ENCODE results near the gene SLC6A16. TPM values are rescaled to one million over a fixed set of nuclear protein-coding genes. Genes with fewer than 3 reads are reported as not detected.
"Not testable (repeated sequence)": the region's sequence is repeated elsewhere in the genome, so short reads cannot be mapped to it uniquely, and the experiment has no call there.

Gene SLC6A16
- total RNA-seq = 1 to 10 TPM; 4.8 to 5.7 TPM

DNA sequence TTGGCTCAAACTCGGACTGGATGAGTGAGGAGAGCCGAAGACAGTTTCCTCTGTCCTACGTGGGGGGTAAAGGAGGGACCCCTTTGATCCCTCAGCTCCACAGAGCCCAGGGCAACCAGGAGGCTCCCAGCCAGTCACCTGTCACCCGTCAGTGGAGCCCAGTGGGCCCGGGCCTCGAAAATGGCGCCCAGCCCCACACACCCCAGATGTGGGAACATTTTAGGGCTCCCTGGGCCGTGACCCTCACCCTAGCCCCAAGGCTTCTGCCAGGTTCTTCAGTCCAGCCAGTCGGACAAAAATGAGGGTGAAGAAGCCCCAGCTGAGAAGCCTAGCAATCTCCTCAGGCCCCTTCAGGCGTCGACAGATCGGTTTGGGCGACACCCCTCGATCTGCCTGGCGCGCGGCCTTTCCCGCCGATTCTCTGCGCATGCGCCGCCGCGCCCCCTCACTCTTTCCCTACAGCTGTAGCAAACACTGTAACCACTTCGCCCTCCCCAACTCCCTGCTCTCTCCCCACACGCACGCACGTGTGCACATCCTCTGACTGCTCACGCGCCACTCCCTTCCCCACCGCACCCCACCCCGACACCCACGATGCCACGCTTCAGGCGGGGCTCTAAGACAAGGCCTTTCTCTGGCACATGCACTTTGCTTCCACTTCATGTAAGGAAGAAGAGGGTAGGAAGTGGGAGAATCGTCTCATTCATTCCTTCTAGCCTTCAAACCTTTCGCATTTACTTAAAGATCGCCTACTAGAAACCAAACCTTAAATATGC lies at the start of gene SLC6A16:
SLC6A16 (minus strand) TSS at position 391 of the 776 bp plus-strand sequence. CDS start 13,844 bp downstream, outside the sequence.
- Mint-ChIP-seq H3K4me3 (no peak within 1 kb of the TSS), H3K36me3 (ENCODE audit: low read depth) (peaks cover 47% of the 10 kb centered on the region), H3K27ac (no peak within 1 kb of the TSS), H3K27me3 (no peaks in the 10 kb centered on the region), H3K9me3 (no peaks in the 10 kb centered on the region), H3K4me1 (peaks cover 28% of the 10 kb centered on the region)
- CTCF ChIA-PET = interaction anchor here (0.5 to 1.2 kb wide), 3 partner anchors 10 to 47 kb away, joined by 3 to 5 read pairs (median 3); no protein-coding TSS in a partner anchor
- DNase-seq = no peak
- POLR2A ChIA-PET = no interaction called here

GRCh38 chr19:49373174-49373573 lies 48.2 kb upstream of the SLC6A16 start:
- POLR2A ChIA-PET; DNase-seq; H3K4me1 Mint-ChIP-seq; H3K27me3 Mint-ChIP-seq; H3K36me3 Mint-ChIP-seq (ENCODE audit: low read depth); H3K4me3 Mint-ChIP-seq; H3K27ac Mint-ChIP-seq: not testable (repeated sequence)
- H3K9me3 Mint-ChIP-seq = peaks cover 14% of the 10 kb centered on the region
- CTCF ChIA-PET = interaction anchor here (0.9 kb wide), 1 partner anchor 47 kb away, joined by 3 read pairs; no protein-coding TSS in a partner anchor

DNA sequence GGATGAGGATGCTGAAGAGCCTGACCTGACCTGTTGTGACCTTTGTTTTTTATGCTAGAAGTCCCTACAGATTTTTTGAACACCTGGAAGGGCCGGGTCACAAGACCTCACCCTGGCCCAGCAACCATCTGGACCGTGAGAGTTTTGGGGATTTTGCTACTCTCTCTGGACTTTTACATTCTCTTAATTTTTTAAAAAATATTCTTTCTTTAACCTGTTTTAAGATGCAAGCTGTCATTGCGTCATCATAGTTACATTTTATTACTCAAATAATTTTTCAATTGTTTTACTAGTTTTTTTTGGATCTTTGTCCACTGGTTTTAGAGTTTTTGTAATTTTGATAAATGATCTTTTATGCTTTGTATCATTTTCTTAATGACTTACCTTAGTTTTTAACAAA lies 46.2 kb upstream of the SLC6A16 start:
- POLR2A ChIA-PET = no interaction called here
- CTCF ChIA-PET = no interaction called here
- no peak overlapping the region for H3K4me3 Mint-ChIP-seq
- H3K27me3 Mint-ChIP-seq = peaks cover 5% of the 10 kb centered on the region
- no peaks in the 10 kb centered on the region for H3K36me3 Mint-ChIP-seq (ENCODE audit: low read depth)
- peaks cover 14% of the 10 kb centered on the region for H3K9me3 Mint-ChIP-seq
- DNase-seq = no peak
- no peaks in the 10 kb centered on the region for H3K4me1 Mint-ChIP-seq
- H3K27ac Mint-ChIP-seq = no peak overlapping the region

DNA sequence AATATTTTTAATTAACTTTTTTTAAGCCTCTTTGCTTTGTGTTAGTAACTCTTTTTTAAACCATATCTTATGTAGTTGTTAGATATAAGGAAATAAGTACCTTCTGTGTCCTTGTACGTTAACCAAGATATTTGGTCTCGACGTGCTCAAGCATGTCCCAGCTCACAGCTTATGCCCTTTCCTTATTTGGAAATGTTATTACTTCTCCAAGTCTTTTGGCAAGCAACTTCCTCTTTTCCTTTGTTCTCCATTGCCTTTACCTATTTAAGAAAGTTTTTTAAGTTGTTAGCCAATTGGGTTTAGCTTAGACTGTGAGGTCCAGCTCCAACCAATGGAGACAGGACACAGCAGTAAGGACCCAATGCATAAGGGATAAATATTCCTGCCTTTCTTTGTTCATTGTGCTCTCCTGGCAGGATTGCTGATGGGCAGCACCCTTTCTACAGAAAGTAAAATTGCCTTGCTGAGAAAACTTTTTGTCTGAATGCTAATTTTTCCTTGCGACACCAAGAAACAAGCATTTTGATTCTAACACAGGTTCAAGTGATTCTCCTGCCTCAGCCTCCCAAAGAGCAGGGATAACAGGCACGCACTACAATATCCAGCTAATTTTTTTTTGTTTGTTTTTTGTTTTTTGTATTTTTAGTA lies 43.8 kb upstream of the SLC6A16 start:
- DNase-seq = no peak
- Mint-ChIP-seq H3K27me3 (peaks cover 16% of the 10 kb centered on the region), H3K36me3 (ENCODE audit: low read depth) (no peaks in the 10 kb centered on the region), H3K9me3 (peaks cover 14% of the 10 kb centered on the region), H3K4me1 (no peaks in the 10 kb centered on the region), H3K4me3 (no peak overlapping the region), H3K27ac (no peak overlapping the region)
- POLR2A ChIA-PET = no interaction called here
- CTCF ChIA-PET = interaction anchor here (2.1 kb wide), 1 partner anchor 23 kb away, joined by 4 read pairs; no protein-coding TSS in a partner anchor

DNA sequence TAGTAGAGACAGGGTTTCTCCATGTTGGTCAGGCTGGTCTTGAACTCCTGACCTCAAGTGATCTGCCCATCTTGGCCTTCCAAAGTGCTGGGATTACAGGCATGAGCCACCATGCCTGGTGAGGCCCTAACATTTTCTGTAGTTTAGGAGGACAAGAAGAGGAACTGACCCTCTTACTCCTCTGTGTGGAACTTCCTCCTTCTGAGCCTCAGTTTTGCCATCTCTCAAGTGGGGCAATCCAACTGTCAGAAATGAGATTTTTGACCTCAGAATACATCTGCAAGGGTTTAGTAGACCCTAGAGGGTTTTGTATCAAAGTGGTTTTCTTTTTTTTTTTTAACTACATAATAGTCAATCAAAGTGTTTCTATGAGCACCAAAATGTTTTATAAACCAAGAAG lies 41.1 kb upstream of the SLC6A16 start:
- Mint-ChIP-seq H3K27me3 (peaks cover 23% of the 10 kb centered on the region), H3K27ac (no peak overlapping the region), H3K9me3 (peaks cover 14% of the 10 kb centered on the region), H3K4me3 (no peak overlapping the region), H3K4me1 (peaks cover 8% of the 10 kb centered on the region), H3K36me3 (ENCODE audit: low read depth) (no peaks in the 10 kb centered on the region)
- no peak for DNase-seq
- POLR2A ChIA-PET = no interaction called here
- CTCF ChIA-PET = interaction anchor here (0.9 kb wide), 1 partner anchor 104 kb away, joined by 3 read pairs; no protein-coding TSS in a partner anchor

- Mint-ChIP-seq H3K9me3 (peaks cover 4% of the 10 kb centered on the region), H3K36me3 (ENCODE audit: low read depth) (no peaks in the 10 kb centered on the region), H3K4me3 (no peak overlapping the region), H3K27me3 (peaks cover 35% of the 10 kb centered on the region), H3K27ac (no peak overlapping the region), H3K4me1 (peaks cover 10% of the 10 kb centered on the region)
- ChIA-PET POLR2A (no interaction called here), CTCF (interaction anchor here (0.6 kb wide), 1 partner anchor 115 kb away, joined by 3 read pairs; no protein-coding TSS in a partner anchor)
- DNase-seq = no peak
These were observed 39.2 kb upstream of the SLC6A16 start for GRCh38 chr19:49364083-49364737.

- no peaks in the 10 kb centered on the region for H3K9me3 Mint-ChIP-seq
- CTCF ChIA-PET = interaction anchor here (0.6 kb wide), 1 partner anchor 516 kb away, joined by 4 read pairs; no protein-coding TSS in a partner anchor
- peaks cover 37% of the 10 kb centered on the region for H3K27me3 Mint-ChIP-seq
- DNase-seq = peak; percentile 77
- H3K27ac Mint-ChIP-seq = no peak within 1 kb of the TSS
- H3K4me3 Mint-ChIP-seq = no peak within 1 kb of the TSS
- POLR2A ChIA-PET = no interaction called here
- no peaks in the 10 kb centered on the region for H3K36me3 Mint-ChIP-seq (ENCODE audit: low read depth)
- H3K4me1 Mint-ChIP-seq = peaks cover 10% of the 10 kb centered on the region
These were observed 38.5 kb upstream of the SLC6A16 start, which contains the start of gene DKKL1 for GRCh38 chr19:49363268-49364082. DKKL1 (plus strand) TSS chr19:49363877; CDS start chr19:49363999, 122 bp downstream.

- CTCF ChIA-PET = interaction anchor here (0.6 kb wide), 1 partner anchor 517 kb away, joined by 4 read pairs; no protein-coding TSS in a partner anchor
- Mint-ChIP-seq H3K4me1 (peaks cover 10% of the 10 kb centered on the region), H3K9me3 (no peaks in the 10 kb centered on the region), H3K36me3 (ENCODE audit: low read depth) (no peaks in the 10 kb centered on the region), H3K4me3 (no peak overlapping the region), H3K27me3 (peaks cover 37% of the 10 kb centered on the region), H3K27ac (no peak overlapping the region)
- no peak for DNase-seq
- POLR2A ChIA-PET = no interaction called here
These were observed 37.9 kb upstream of the SLC6A16 start for GRCh38 chr19:49362929-49363267.

GRCh38 chr19:49362048-49362928 lies 37.3 kb upstream of the SLC6A16 start, which contains the start of gene TEAD2:
TEAD2 (minus strand) TSS chr19:49362416; CDS start chr19:49360075, 2,341 bp downstream.
- Mint-ChIP-seq H3K27me3 (peaks cover 37% of the 10 kb centered on the region), H3K4me1 (peaks cover 10% of the 10 kb centered on the region), H3K4me3 (no peak within 1 kb of the TSS), H3K9me3 (no peaks in the 10 kb centered on the region), H3K36me3 (ENCODE audit: low read depth) (no peaks in the 10 kb centered on the region), H3K27ac (no peak within 1 kb of the TSS)
- POLR2A ChIA-PET = no interaction called here
- DNase-seq = no peak
- CTCF ChIA-PET = interaction anchor here (0.6 to 1.1 kb wide), 2 partner anchors 29 to 517 kb away, joined by 3 to 4 read pairs; no protein-coding TSS in a partner anchor

GRCh38 chr19:49361438-49362047 lies 36.6 kb upstream of the SLC6A16 start:
- Mint-ChIP-seq H3K27me3 (peaks cover 40% of the 10 kb centered on the region), H3K4me1 (peaks cover 12% of the 10 kb centered on the region), H3K9me3 (no peaks in the 10 kb centered on the region), H3K4me3 (no peak overlapping the region), H3K27ac (no peak overlapping the region), H3K36me3 (ENCODE audit: low read depth) (no peaks in the 10 kb centered on the region)
- CTCF ChIA-PET = interaction anchor here (1.1 kb wide), 1 partner anchor 30 kb away, joined by 3 read pairs; no protein-coding TSS in a partner anchor
- POLR2A ChIA-PET = no interaction called here
- DNase-seq = no peak
